ENCODE measurements around the gene ABO.

DNA sequence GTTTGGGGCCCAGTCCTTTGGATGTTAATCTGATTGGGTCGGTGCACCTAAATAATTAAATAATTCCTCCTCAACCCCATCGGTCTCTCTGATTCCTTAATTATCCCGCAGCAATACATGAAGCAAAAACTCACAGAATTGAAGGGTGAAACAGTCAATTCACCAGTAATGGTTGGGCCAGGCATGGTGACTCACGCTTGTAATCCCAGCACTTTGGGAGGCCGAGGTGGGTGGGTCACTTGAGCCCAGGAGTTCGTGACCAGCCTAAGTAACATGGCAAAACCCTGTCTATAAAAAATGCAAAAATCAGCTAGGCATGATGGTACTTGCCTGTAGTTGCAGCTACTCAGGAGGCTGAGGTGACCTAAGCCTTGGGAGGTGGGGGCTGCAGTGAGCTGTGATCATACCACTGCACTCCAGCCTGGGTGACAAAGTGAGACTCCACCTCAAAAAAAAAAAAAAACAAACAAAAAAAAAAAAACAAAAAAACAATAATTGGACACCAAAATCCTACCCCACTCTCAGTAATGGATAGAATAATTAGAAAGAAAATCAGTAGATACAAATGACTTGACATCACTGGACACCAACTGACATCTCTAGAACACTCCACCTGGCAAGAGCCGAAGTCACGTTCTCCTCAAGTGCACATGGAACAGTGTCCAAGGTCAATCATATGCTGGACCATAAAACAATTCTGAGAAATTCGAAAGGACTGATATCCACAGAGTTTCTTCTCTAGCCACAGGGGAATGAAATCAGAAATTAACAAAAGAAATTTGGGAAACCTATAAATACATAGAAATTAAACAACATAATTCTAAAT, 5.3 kb downstream of the ABO start:
- TF ChIP-seq, protein P1, sequence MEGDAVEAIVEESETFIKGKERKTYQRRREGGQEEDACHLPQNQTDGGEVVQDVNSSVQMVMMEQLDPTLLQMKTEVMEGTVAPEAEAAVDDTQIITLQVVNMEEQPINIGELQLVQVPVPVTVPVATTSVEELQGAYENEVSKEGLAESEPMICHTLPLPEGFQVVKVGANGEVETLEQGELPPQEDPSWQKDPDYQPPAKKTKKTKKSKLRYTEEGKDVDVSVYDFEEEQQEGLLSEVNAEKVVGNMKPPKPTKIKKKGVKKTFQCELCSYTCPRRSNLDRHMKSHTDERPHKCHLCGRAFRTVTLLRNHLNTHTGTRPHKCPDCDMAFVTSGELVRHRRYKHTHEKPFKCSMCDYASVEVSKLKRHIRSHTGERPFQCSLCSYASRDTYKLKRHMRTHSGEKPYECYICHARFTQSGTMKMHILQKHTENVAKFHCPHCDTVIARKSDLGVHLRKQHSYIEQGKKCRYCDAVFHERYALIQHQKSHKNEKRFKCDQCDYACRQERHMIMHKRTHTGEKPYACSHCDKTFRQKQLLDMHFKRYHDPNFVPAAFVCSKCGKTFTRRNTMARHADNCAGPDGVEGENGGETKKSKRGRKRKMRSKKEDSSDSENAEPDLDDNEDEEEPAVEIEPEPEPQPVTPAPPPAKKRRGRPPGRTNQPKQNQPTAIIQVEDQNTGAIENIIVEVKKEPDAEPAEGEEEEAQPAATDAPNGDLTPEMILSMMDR (IDR thresholded peaks at IDR 0.05): no peak
- TF ChIP-seq POLR2A (IDR thresholded peaks at IDR 0.05): no peak
